Sigmoid colon (tissue), 7 donors: ENCODE results near the gene SALL2. TPM values are rescaled to one million over a fixed set of nuclear protein-coding genes. Genes with fewer than 3 reads are reported as not detected.

Source experiments
- DNase-seq: peaks from one replicate; pipeline ENCODE4 v3.0.0-alpha.2; 2019
- H3K27ac ChIP-seq, 4 donors: fragments of 200-600 bp; sonication (generic); one replicate each; pipeline ENCODE4 v1.5.1; 2016 to 2019; ENCODE audit warnings: mild to moderate bottlenecking in 1 of 4
- H3K27me3 ChIP-seq, 3 donors: fragments of 200-600 bp; sonication (generic); one replicate each; pipeline ENCODE4 v1.5.1; 2019; ENCODE audit warnings: mild to moderate bottlenecking in 1 of 3
- H3K36me3 ChIP-seq, 4 donors: fragments of 200-600 bp; sonication (generic); one replicate each; pipeline ENCODE4 v1.5.1; 2016 to 2019
- H3K4me1 ChIP-seq, 4 donors: fragments of 200-600 bp; sonication (generic); one replicate each; pipeline ENCODE4 v1.5.1; 2017 to 2019
- H3K4me3 ChIP-seq, 4 donors: fragments of 200-600 bp; sonication (generic); one replicate each; pipeline ENCODE4 v1.5.1; 2017 to 2019; ENCODE audit warnings: mild to moderate bottlenecking in 2 of 4, moderate library complexity in 1 of 4
- H3K9me3 ChIP-seq, 4 donors: fragments of 200-600 bp in 3 of 4; sonication (generic) in 3 of 4; one replicate each; pipeline versions ENCODE4 v1.5.1 to v1.6.1; 2013 to 2019
- EP300 ChIP-seq, 4 donors: sonication (generic); formaldehyde crosslinking; IDR thresholded peaks; one replicate each; pipeline ENCODE4 v1.6.1; 2017; ENCODE audit warnings: antibody characterized with exemption in 4 of 4
- POLR2A ChIP-seq, 2 donors: fragments of 450-650 bp; IDR thresholded peaks; one replicate each; pipeline ENCODE4 v1.6.1; 2016; ENCODE audit warnings: antibody characterized with exemption in 2 of 2, mild to moderate bottlenecking in 2 of 2, moderate library complexity in 2 of 2
- POLR2AphosphoS5 ChIP-seq, 4 donors: sonication (generic); formaldehyde crosslinking; IDR thresholded peaks; one replicate each; pipeline ENCODE4 v1.6.1; 2017; ENCODE audit warnings: antibody characterized with exemption in 4 of 4
- WGBS, 2 donors: extraction: QIAGEN DNeasy Blood & Tissue Kit; methylation state at CpG; one replicate each; pipeline ENCODE4 v1.1.7; 2013; 5-methylcytosine and 5-hydroxymethylcytosine counted together
- intact Hi-C: fragments of 100-400 bp; cut with DNase I; formaldehyde crosslinking; loops from one replicate; pipeline ENCODE4 v1.15.1; 2023
- polyA plus RNA-seq, 3 donors: library from polyadenylated mRNA; stranded (reverse); fragments of 200-250 nt; gene quantifications; one replicate each; pipeline ENCODE4 v1.2.3, GENCODE V29; 2013
- total RNA-seq, 4 donors: library from RNA; depleted of rRNA; stranded (reverse); fragments of >200 nt; gene quantifications; one replicate each; pipeline ENCODE4 v1.1.0, GENCODE V29; 2016
- TF ChIP-seq, protein P1 (sequence below), 4 experiments: fragments of 450-650 bp in 3 of 4; fragments of 200-600 bp in 1 of 4; IDR thresholded peaks; one replicate each; pipeline ENCODE4 v1.5.1; 2016 to 2019; ENCODE audit warnings: antibody characterized with exemption in 4 of 4, mild to moderate bottlenecking in 3 of 4, moderate library complexity in 2 of 4
- donor health status: healthy with polysubstance abuse.
- donor health status: Bipolar disorder and iron deficiency.
- donor health status: healthy.

Gene SALL2
- total and polyA plus RNA-seq, 7 donors: 0.46 to 15.8 (median 12.8) TPM

DNA sequence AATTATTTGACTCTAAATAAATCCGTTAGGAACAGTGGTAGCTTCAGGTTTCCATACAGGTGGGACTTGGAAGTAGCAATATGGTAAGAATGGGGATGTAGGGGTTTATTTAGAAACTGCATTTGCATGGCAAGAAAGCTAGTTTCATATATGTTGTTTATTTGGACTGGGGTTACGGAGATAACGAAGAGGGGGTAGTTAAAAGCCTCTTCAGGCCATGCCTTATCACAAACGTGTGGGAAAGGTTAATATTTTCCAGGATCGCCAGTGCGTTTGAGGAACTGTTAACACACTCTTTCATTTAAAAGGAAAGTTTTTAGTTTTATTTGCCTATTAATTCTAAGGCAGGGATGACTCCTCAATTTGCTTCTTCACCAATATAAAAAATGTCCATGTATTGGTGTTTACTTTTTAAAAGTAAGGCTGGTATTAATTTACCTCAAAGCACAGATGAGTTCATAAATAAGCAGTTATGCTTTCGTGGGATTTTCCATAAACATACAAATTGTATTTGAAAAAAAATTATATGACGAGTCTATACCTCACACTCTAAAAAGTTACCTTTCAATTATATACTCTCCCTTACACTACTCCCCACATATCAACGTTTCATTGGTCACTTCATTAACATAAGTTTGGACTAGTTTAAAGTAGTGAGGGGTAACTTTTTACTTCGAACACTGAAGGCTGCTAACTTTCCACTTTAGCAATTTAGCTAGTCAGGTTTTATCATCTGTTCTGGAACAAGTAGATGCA lies 50.2 kb downstream of the SALL2 start:
- intact Hi-C loops: loop anchor here (1.0 to 10.0 kb wide), 4 partner anchors 20 to 791 kb away; partner anchors contain the start of genes ANG, CHD8, METTL3 and RNASE4

More for the DNA sequence above, 50.2 kb downstream of the SALL2 start:
- H3K9me3 ChIP-seq: no peaks in the 10 kb centered on the region
- WGBS, 2 donors: 13 to 40% methylated on average over 10 of the region's 10 CpGs
- H3K36me3 ChIP-seq: peaks cover 0 to 39% (median 7%) of the 10 kb centered on the region in 4 donors
- no peak for DNase-seq
- peaks cover 0 to 27% (median 23%) of the 10 kb centered on the region in 4 donors for H3K4me1 ChIP-seq
- TF ChIP-seq POLR2A (IDR thresholded peaks at IDR 0.05) (no peak), EP300 (IDR thresholded peaks at IDR 0.05) (no peak), POLR2AphosphoS5 (IDR thresholded peaks at IDR 0.05) (no peak)
- TF ChIP-seq, protein P1, sequence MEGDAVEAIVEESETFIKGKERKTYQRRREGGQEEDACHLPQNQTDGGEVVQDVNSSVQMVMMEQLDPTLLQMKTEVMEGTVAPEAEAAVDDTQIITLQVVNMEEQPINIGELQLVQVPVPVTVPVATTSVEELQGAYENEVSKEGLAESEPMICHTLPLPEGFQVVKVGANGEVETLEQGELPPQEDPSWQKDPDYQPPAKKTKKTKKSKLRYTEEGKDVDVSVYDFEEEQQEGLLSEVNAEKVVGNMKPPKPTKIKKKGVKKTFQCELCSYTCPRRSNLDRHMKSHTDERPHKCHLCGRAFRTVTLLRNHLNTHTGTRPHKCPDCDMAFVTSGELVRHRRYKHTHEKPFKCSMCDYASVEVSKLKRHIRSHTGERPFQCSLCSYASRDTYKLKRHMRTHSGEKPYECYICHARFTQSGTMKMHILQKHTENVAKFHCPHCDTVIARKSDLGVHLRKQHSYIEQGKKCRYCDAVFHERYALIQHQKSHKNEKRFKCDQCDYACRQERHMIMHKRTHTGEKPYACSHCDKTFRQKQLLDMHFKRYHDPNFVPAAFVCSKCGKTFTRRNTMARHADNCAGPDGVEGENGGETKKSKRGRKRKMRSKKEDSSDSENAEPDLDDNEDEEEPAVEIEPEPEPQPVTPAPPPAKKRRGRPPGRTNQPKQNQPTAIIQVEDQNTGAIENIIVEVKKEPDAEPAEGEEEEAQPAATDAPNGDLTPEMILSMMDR (IDR thresholded peaks at IDR 0.05): no peak
- H3K4me3 ChIP-seq: peak overlapping the region; percentile 68 to 86 (median 72)
- H3K27me3 ChIP-seq: no peaks in the 10 kb centered on the region
- H3K27ac ChIP-seq: peak overlapping the region; percentile 84 to 90 (median 86)

Other genes starting within 250 kb of the SALL2 start
- under 1 TPM in 1 of 4 donors, not detected in 3; 0.27 TPM for gene RPGRIP1, start 246.3 kb downstream of the SALL2 start, total RNA-seq
- under 1 TPM; 0.25 to 0.60 (median 0.46) TPM for gene RPGRIP1, start 246.3 kb downstream of the SALL2 start, polyA plus RNA-seq
- 10 to 100 TPM; 62.0 to 77.1 (median 69.1) TPM for gene SUPT16H, start 142.3 kb downstream of the SALL2 start, total RNA-seq
- gene SUPT16H, start 142.3 kb downstream of the SALL2 start, polyA plus RNA-seq: 10 to 100 TPM; 27.5 to 66.3 (median 30.6) TPM
- gene CHD8, start 70.2 kb downstream of the SALL2 start, total RNA-seq: 10 to 100 TPM; 36.0 to 53.5 (median 44.8) TPM
- 10 to 100 TPM in 2 of 3 donors, 1 to 10 TPM in 1; 9.0 to 32.9 (median 10.2) TPM for gene CHD8, start 70.2 kb downstream of the SALL2 start, polyA plus RNA-seq
- gene RAB2B, start 49.4 kb downstream of the SALL2 start, total RNA-seq: 10 to 100 TPM; 22.7 to 28.5 (median 26.9) TPM
- gene RAB2B, start 49.4 kb downstream of the SALL2 start, polyA plus RNA-seq: 10 to 100 TPM in 1 of 3 donors, 1 to 10 TPM in 2; 6.7 to 10.8 (median 10.0) TPM
- 10 to 100 TPM; 40.0 to 71.8 (median 48.5) TPM for gene TOX4, start 49.2 kb downstream of the SALL2 start, total RNA-seq
- gene TOX4, start 49.2 kb downstream of the SALL2 start, polyA plus RNA-seq: 10 to 100 TPM; 22.2 to 34.2 (median 32.2) TPM
- gene METTL3, start 15.0 kb downstream of the SALL2 start, total RNA-seq: 10 to 100 TPM; 60.9 to 84.9 (median 75.4) TPM
- 10 to 100 TPM in 1 of 3 donors, 1 to 10 TPM in 2; 5.4 to 33.5 (median 9.0) TPM for gene METTL3, start 15.0 kb downstream of the SALL2 start, polyA plus RNA-seq
- not detected for gene OR10G3, start 53.7 kb upstream of the SALL2 start, total RNA-seq
- gene OR10G3, start 53.7 kb upstream of the SALL2 start, polyA plus RNA-seq: not detected
- not detected for gene OR10G2, start 108.6 kb upstream of the SALL2 start, total RNA-seq
- not detected for gene OR10G2, start 108.6 kb upstream of the SALL2 start, polyA plus RNA-seq
- gene OR4E2, start 127.5 kb upstream of the SALL2 start, total RNA-seq: not detected
- not detected for gene OR4E2, start 127.5 kb upstream of the SALL2 start, polyA plus RNA-seq
- gene OR4E1, start 147.5 kb upstream of the SALL2 start, total RNA-seq: not detected
- gene OR4E1, start 147.5 kb upstream of the SALL2 start, polyA plus RNA-seq: not detected